ENCODE data around the gene LCN1.

Gene LCN1

DNA sequence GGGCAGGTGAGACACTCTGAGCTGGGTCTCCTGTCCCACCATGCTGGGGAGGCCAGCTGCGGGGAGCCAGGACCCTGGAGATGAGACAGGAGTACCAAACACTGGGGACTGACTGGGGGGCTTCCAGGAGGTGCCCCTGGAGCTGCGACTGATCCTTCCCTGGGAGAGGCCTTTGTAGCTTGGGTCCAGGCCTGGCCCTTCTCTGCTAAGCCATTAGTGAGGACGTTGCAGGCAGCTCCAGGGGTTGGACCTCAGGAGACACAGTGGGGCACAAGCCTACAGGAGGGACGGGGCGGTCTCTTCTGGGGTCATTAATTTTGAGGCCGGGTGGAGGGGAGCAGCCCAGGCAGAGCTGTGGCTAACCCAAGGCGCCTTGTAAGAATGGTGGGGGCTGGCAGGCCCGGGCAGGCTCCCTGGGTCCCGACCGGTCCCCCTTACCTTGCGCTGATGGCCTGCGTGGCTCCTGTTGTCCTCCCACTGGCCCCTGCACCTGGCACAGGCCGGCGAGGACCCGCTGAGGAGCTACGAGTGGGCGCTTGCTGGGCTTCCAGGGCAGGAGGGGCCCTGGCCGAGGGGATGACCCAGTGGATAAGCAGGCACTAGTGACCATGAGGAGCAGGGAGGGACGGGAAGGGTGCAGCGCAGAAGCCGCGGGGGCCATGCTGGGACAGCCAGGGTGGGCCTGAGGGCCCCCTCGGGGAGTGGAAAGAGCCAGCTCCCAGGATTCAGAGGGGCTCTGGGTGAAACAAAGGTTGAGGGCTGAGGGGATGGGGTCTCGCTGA is 15.6 kb upstream of the LCN1 start:
- DNase-seq (ENCODE audit: low read depth, low spot score): no peak
- in situ Hi-C loops (cut with HindIII; ENCODE audit: low sequenced_read_pairs): no loop called here
- H3K4me3 ChIP-seq (ENCODE audit: low read depth, low read length): no peak overlapping the region
- TF ChIP-seq CTCF (IDR thresholded peaks at IDR 0.05; ENCODE audit: low read depth, low read length): no peak

DNA sequence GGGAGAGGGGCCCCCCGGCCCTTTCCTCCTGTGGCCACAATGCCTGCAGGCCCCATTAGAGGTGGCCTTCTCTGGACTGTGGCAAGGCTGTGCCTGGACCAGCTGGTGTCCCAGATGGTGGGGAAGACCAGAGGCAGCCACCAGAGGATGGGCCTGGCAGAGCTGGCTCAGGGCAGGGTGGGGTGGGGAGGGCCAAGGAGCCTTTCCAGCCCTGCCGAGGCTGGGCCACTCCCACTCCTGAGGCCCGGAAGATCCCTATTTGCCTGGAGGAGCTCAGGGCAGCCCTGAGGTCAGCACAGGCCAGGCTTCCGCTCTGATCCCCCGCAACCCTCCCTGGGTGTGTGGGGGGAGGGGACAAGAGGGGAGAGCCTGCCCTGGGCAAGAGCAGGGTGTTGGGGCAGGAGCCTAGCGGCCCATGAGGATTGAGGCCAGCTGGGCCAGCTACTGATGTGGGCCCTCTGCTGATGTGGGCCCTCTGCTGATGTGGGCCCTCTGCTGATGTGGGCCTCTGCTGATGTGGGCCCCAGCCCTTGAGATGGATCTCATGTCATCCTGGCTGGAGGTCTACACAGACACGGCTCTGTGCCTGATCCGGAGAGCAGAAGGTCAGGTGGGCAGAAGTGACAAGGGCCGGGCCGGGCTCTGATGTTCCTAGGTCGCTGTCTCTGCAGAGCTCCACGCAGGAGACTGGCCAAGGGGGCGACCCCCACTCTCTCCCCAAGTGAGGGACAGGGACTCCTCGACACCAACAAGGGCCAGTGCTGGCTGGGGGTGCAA is 14.7 kb upstream of the LCN1 start:
- DNase-seq (ENCODE audit: low read depth, low spot score): no peak
- in situ Hi-C loops (cut with HindIII; ENCODE audit: low sequenced_read_pairs): no loop called here
- H3K4me3 ChIP-seq (ENCODE audit: low read depth, low read length): no peak overlapping the region
- TF ChIP-seq CTCF (IDR thresholded peaks at IDR 0.05; ENCODE audit: low read depth, low read length): no peak

DNA sequence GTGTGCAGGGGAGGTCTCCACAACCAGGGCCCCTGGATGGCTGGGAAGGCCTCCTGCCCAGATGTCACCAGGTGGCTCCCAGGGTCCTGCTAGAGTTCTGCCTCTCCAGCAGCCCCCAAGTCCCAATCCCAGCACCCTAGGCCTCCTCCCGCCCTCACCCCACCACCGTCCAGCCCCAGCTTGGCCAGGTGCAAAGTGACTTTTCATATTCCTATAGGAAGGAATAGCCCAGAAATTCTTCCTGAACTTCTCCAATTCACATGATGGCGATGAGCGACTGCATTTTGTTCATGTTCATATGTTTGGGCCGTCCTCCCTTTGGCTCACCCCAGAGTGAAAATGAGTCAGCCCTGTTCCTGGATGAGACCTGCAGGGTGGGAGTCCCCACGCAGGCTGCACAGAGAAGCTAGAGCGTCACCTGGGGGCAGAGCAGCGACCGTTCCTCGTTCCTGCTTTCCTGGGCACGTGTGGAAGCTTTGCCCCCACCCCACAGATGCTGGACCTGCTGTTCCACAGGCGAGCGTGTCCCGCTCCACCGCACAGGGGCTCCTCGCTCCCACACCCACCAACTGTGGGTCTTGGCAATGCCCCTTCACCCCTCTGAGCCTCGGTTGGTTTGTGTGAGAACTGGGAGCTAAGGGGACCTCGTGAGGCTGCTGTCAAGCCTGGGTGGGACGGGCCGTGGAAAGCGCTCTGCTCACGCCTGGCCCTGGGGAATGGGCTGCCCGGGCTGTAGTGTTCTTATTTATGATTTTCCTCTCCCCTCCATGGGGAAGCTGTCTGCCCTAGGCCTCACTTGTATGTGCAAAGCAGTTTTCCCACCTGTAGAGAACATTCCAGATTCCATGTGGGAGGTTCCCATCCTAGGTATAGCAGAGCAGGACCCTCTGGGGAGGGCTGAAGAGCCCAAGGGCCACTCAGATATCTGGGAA is 13.9 kb upstream of the LCN1 start:
- in situ Hi-C loops (cut with HindIII; ENCODE audit: low sequenced_read_pairs): no loop called here
- H3K4me3 ChIP-seq (ENCODE audit: low read depth, low read length): no peak overlapping the region
- DNase-seq (ENCODE audit: low read depth, low spot score): no peak
- no peak for TF ChIP-seq CTCF (IDR thresholded peaks at IDR 0.05; ENCODE audit: low read depth, low read length)

GRCh38 chr9:135508211-135508820 is 12.9 kb upstream of the LCN1 start:
- DNase-seq (ENCODE audit: low read depth, low spot score): no peak
- TF ChIP-seq CTCF (IDR thresholded peaks at IDR 0.05; ENCODE audit: low read depth, low read length): no peak
- no peak overlapping the region for H3K4me3 ChIP-seq (ENCODE audit: low read depth, low read length)
- in situ Hi-C loops (cut with HindIII; ENCODE audit: low sequenced_read_pairs): no loop called here

GRCh38 chr9:135509458-135509857 is 11.8 kb upstream of the LCN1 start:
- in situ Hi-C loops (cut with HindIII; ENCODE audit: low sequenced_read_pairs): no loop called here
- no peak for TF ChIP-seq CTCF (IDR thresholded peaks at IDR 0.05; ENCODE audit: low read depth, low read length)
- no peak overlapping the region for H3K4me3 ChIP-seq (ENCODE audit: low read depth, low read length)
- DNase-seq (ENCODE audit: low read depth, low spot score): no peak

- TF ChIP-seq CTCF (IDR thresholded peaks at IDR 0.05; ENCODE audit: low read depth, low read length): no peak
- in situ Hi-C loops (cut with HindIII; ENCODE audit: low sequenced_read_pairs): no loop called here
- no peak overlapping the region for H3K4me3 ChIP-seq (ENCODE audit: low read depth, low read length)
- no peak for DNase-seq (ENCODE audit: low read depth, low spot score)
Observed at GRCh38 chr9:135512241-135512603, 9.0 kb upstream of the LCN1 start.

Measured in astrocyte of the spinal cord (primary cell).